Liver (tissue), 3 donors: ENCODE data around the gene DRAM1.

Experiments used
- GABPA ChIP-seq, 2 donors: IDR thresholded peaks in 1 of 2; conservative IDR thresholded peaks in 1 of 2; 2 replicates each; pipeline ENCODE4 v1.6.1; 2016; ENCODE audit warnings: antibody characterized with exemption in 2 of 2, mild to moderate bottlenecking in 1 of 2, moderate library complexity in 1 of 2
- JUND ChIP-seq, 2 donors: IDR thresholded peaks; 2 replicates each; pipeline ENCODE4 v1.6.1; 2016; ENCODE audit warnings: antibody characterized with exemption in 2 of 2
- RAD21 ChIP-seq, 2 donors: IDR thresholded peaks; 2 replicates each; pipeline ENCODE4 v1.6.1; 2016; ENCODE audit warnings: antibody characterized with exemption in 2 of 2, mild to moderate bottlenecking in 2 of 2
- RXRA ChIP-seq, 2 donors: IDR thresholded peaks; 2 replicates each; pipeline ENCODE4 v1.6.1; 2017 to 2018; ENCODE audit warnings: antibody characterized with exemption in 2 of 2, mild to moderate bottlenecking in 1 of 2
- SP1 ChIP-seq: IDR thresholded peaks from 2 replicates; pipeline ENCODE4 v1.6.1; 2018; ENCODE audit warnings: antibody characterized with exemption, mild to moderate bottlenecking
- TAF1 ChIP-seq: conservative IDR thresholded peaks from 2 replicates; pipeline ENCODE4 v1.6.1; 2016; ENCODE audit warnings: antibody characterized with exemption, mild to moderate bottlenecking
- YY1 ChIP-seq: IDR thresholded peaks from 2 replicates; pipeline ENCODE4 v1.6.1; 2016; ENCODE audit warnings: antibody characterized with exemption, mild to moderate bottlenecking
- TF ChIP-seq, protein P1 (sequence below): fragments of 150-350 bp; IDR thresholded peaks from 2 replicates; pipeline ENCODE4 v1.5.1; 2017; ENCODE audit warnings: improper control_type of control experiment, low read depth, low read length; ENCODE audit not compliant: missing input control
- TF ChIP-seq, protein P2 (sequence below): IDR thresholded peaks from 2 replicates; pipeline ENCODE4 v1.6.1; 2016; ENCODE audit warnings: antibody characterized with exemption
- TF ChIP-seq, protein P3 (sequence below): IDR thresholded peaks from 2 replicates; pipeline ENCODE4 v1.6.1; 2016; ENCODE audit warnings: antibody characterized with exemption, mild to moderate bottlenecking
- TF ChIP-seq, protein P4 (sequence below): IDR thresholded peaks from 2 replicates; pipeline ENCODE4 v1.6.1; 2016; ENCODE audit warnings: antibody characterized with exemption
- TF ChIP-seq, protein P5 (sequence below): IDR thresholded peaks from 2 replicates; pipeline ENCODE4 v1.6.1; 2016; ENCODE audit warnings: antibody characterized with exemption
- donor health status: healthy.
- donor health status: healthy.

DNA sequence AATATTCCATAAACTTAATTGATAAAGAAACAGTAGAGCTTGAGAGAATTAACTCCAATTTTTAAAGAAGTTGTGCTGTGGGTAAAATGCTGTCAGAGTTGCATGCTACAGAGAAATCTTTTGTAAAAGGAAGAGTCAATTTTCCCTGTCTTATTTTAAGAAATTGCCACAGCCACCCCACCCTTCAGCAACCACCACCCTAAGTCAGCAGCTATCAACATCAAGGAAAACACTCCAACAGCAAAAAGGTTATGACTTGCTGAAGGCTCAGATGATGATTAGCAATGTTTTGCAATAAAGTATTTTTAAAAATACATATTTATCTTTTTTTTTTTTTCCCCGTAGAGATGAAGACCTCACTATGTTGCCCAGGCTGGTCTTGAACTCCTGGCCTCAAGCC, 6.5 kb upstream of the DRAM1 start:
- TF ChIP-seq JUND (IDR thresholded peaks at IDR 0.05) (no peak), YY1 (no peak), RXRA (IDR thresholded peaks at IDR 0.05) (no peak), RAD21 (IDR thresholded peaks at IDR 0.05) (no peak), SP1 (no peak), GABPA (IDR thresholded peaks at IDR 0.05 in 1 of 2, conservative IDR thresholded peaks at IDR 0.05 in 1 of 2) (no peak), TAF1 (no peak)
- TF ChIP-seq, protein P1, sequence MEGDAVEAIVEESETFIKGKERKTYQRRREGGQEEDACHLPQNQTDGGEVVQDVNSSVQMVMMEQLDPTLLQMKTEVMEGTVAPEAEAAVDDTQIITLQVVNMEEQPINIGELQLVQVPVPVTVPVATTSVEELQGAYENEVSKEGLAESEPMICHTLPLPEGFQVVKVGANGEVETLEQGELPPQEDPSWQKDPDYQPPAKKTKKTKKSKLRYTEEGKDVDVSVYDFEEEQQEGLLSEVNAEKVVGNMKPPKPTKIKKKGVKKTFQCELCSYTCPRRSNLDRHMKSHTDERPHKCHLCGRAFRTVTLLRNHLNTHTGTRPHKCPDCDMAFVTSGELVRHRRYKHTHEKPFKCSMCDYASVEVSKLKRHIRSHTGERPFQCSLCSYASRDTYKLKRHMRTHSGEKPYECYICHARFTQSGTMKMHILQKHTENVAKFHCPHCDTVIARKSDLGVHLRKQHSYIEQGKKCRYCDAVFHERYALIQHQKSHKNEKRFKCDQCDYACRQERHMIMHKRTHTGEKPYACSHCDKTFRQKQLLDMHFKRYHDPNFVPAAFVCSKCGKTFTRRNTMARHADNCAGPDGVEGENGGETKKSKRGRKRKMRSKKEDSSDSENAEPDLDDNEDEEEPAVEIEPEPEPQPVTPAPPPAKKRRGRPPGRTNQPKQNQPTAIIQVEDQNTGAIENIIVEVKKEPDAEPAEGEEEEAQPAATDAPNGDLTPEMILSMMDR: no peak
- TF ChIP-seq, protein P2, sequence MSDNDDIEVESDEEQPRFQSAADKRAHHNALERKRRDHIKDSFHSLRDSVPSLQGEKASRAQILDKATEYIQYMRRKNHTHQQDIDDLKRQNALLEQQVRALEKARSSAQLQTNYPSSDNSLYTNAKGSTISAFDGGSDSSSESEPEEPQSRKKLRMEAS: no peak
- TF ChIP-seq, protein P3, sequence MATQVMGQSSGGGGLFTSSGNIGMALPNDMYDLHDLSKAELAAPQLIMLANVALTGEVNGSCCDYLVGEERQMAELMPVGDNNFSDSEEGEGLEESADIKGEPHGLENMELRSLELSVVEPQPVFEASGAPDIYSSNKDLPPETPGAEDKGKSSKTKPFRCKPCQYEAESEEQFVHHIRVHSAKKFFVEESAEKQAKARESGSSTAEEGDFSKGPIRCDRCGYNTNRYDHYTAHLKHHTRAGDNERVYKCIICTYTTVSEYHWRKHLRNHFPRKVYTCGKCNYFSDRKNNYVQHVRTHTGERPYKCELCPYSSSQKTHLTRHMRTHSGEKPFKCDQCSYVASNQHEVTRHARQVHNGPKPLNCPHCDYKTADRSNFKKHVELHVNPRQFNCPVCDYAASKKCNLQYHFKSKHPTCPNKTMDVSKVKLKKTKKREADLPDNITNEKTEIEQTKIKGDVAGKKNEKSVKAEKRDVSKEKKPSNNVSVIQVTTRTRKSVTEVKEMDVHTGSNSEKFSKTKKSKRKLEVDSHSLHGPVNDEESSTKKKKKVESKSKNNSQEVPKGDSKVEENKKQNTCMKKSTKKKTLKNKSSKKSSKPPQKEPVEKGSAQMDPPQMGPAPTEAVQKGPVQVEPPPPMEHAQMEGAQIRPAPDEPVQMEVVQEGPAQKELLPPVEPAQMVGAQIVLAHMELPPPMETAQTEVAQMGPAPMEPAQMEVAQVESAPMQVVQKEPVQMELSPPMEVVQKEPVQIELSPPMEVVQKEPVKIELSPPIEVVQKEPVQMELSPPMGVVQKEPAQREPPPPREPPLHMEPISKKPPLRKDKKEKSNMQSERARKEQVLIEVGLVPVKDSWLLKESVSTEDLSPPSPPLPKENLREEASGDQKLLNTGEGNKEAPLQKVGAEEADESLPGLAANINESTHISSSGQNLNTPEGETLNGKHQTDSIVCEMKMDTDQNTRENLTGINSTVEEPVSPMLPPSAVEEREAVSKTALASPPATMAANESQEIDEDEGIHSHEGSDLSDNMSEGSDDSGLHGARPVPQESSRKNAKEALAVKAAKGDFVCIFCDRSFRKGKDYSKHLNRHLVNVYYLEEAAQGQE: no peak
- TF ChIP-seq, protein P4, sequence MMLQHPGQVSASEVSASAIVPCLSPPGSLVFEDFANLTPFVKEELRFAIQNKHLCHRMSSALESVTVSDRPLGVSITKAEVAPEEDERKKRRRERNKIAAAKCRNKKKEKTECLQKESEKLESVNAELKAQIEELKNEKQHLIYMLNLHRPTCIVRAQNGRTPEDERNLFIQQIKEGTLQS: no peak
- TF ChIP-seq, protein P5, sequence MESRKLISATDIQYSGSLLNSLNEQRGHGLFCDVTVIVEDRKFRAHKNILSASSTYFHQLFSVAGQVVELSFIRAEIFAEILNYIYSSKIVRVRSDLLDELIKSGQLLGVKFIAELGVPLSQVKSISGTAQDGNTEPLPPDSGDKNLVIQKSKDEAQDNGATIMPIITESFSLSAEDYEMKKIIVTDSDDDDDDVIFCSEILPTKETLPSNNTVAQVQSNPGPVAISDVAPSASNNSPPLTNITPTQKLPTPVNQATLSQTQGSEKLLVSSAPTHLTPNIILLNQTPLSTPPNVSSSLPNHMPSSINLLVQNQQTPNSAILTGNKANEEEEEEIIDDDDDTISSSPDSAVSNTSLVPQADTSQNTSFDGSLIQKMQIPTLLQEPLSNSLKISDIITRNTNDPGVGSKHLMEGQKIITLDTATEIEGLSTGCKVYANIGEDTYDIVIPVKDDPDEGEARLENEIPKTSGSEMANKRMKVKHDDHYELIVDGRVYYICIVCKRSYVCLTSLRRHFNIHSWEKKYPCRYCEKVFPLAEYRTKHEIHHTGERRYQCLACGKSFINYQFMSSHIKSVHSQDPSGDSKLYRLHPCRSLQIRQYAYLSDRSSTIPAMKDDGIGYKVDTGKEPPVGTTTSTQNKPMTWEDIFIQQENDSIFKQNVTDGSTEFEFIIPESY: no peak
